ENCODE results near the gene TPM1.
"Not testable (repeated sequence)": the region's sequence is repeated elsewhere in the genome, so short reads cannot be mapped to it uniquely, and the experiment has no call there.

The TPM1 gene

GRCh38 chr15:63075984-63076713 lies 33.6 kb downstream of the TPM1 start:
- no peak for DNase-seq

GRCh38 chr15:63076714-63077046 lies 34.1 kb downstream of the TPM1 start:
- DNase-seq = no peak

- no peak for DNase-seq
Observed at GRCh38 chr15:63077952-63078351, 35.4 kb downstream of the TPM1 start.

- DNase-seq = no peak
Observed at GRCh38 chr15:63079947-63080626, 37.5 kb downstream of the TPM1 start.

- DNase-seq = no peak
Observed at GRCh38 chr15:63080634-63081250, 38.2 kb downstream of the TPM1 start.

GRCh38 chr15:63082366-63082765 lies 39.8 kb downstream of the TPM1 start:
- DNase-seq = no peak

- no peak for DNase-seq
Observed at GRCh38 chr15:63083044-63083443, 40.5 kb downstream of the TPM1 start.

- no peak for DNase-seq
Observed at GRCh38 chr15:63083541-63083940, 41.0 kb downstream of the TPM1 start.

- DNase-seq = no peak
Observed at GRCh38 chr15:63084806-63085205, 42.3 kb downstream of the TPM1 start.

- DNase-seq = no peak
Observed at GRCh38 chr15:63085289-63085688, 42.7 kb downstream of the TPM1 start.

- DNase-seq = no peak
Observed at GRCh38 chr15:63086271-63086670, 43.7 kb downstream of the TPM1 start.

- no peak for DNase-seq
Observed at GRCh38 chr15:63086947-63087346, 44.4 kb downstream of the TPM1 start.

GRCh38 chr15:63088533-63089245 lies 46.1 kb downstream of the TPM1 start:
- no peak for DNase-seq

GRCh38 chr15:63089260-63090043 lies 46.9 kb downstream of the TPM1 start:
- peak; percentile 33 for DNase-seq

GRCh38 chr15:63090472-63090871 lies 47.9 kb downstream of the TPM1 start:
- no peak for DNase-seq

- DNase-seq = no peak
Observed at GRCh38 chr15:63090887-63091286, 48.3 kb downstream of the TPM1 start.

GRCh38 chr15:63091679-63092446 lies 49.3 kb downstream of the TPM1 start:
- no peak for DNase-seq

- peak; percentile 84 for DNase-seq
Observed at GRCh38 chr15:63093486-63094205, 51.1 kb downstream of the TPM1 start.

- no peak for DNase-seq
Observed at GRCh38 chr15:63094495-63094931, 52.0 kb downstream of the TPM1 start.

GRCh38 chr15:63096178-63096577 lies 53.6 kb downstream of the TPM1 start:
- no peak for DNase-seq

- DNase-seq = not testable (repeated sequence)
Observed at GRCh38 chr15:63098901-63099300, 56.4 kb downstream of the TPM1 start.

Data from retina (tissue), 1 donor.